IPS-15b (cell line): ENCODE results near the gene KRTAP5-5.

Source experiments
- H3K27me3 ChIP-seq: one replicate; pipeline ENCODE4 v1.6.1; 2013; ENCODE audit warnings: low read length; ENCODE audit not compliant: control insufficient read depth, insufficient read depth
- H3K36me3 ChIP-seq: one replicate; pipeline ENCODE4 v1.6.1; 2013; ENCODE audit warnings: low read length; ENCODE audit not compliant: control insufficient read depth, insufficient read depth
- H3K4me1 ChIP-seq: one replicate; pipeline ENCODE4 v1.6.1; 2013; ENCODE audit warnings: mild to moderate bottlenecking, low read length; ENCODE audit not compliant: control insufficient read depth, insufficient read depth
- H3K4me3 ChIP-seq: one replicate; pipeline ENCODE4 v1.5.1; 2013; ENCODE audit warnings: low read depth, low read length
- H3K9ac ChIP-seq: one replicate; pipeline ENCODE4 v1.6.1; 2013; ENCODE audit warnings: low read depth, mild to moderate bottlenecking, low read length
- H3K9me3 ChIP-seq: one replicate; pipeline ENCODE4 v1.6.1; 2013; ENCODE audit warnings: mild to moderate bottlenecking, low read length; ENCODE audit not compliant: control insufficient read depth, insufficient read depth

Gene KRTAP5-5

GRCh38 chr11:1636291-1636950, 6.8 kb downstream of the KRTAP5-5 start:
- Histone ChIP-seq H3K4me3 (no peak overlapping the region), H3K9me3 (no peaks in the 10 kb centered on the region), H3K36me3 (no peaks in the 10 kb centered on the region), H3K9ac (no peak overlapping the region), H3K27me3 (no peaks in the 10 kb centered on the region), H3K4me1 (no peaks in the 10 kb centered on the region)

- H3K27me3 ChIP-seq = no peaks in the 10 kb centered on the region
- H3K36me3 ChIP-seq = no peaks in the 10 kb centered on the region
- no peak overlapping the region for H3K4me3 ChIP-seq
Observed at GRCh38 chr11:1637628-1638027, 8.1 kb downstream of the KRTAP5-5 start.

GRCh38 chr11:1638344-1638743, 8.8 kb downstream of the KRTAP5-5 start:
- Histone ChIP-seq H3K36me3 (no peaks in the 10 kb centered on the region), H3K9me3 (no peaks in the 10 kb centered on the region)

More at GRCh38 chr11:1637628-1638027, 8.1 kb downstream of the KRTAP5-5 start:
- H3K9me3 ChIP-seq = no peaks in the 10 kb centered on the region
- H3K9ac ChIP-seq = no peak overlapping the region
- H3K4me1 ChIP-seq = no peaks in the 10 kb centered on the region

GRCh38 chr11:1639102-1639620, 9.6 kb downstream of the KRTAP5-5 start:
- Histone ChIP-seq H3K4me1 (no peaks in the 10 kb centered on the region), H3K9ac (no peak overlapping the region), H3K27me3 (no peaks in the 10 kb centered on the region), H3K4me3 (no peak overlapping the region), H3K36me3 (no peaks in the 10 kb centered on the region), H3K9me3 (no peaks in the 10 kb centered on the region)

More at GRCh38 chr11:1638344-1638743, 8.8 kb downstream of the KRTAP5-5 start:
- Histone ChIP-seq H3K4me3 (no peak overlapping the region), H3K9ac (no peak overlapping the region), H3K4me1 (no peaks in the 10 kb centered on the region), H3K27me3 (no peaks in the 10 kb centered on the region)

GRCh38 chr11:1639666-1640065, 10.1 kb downstream of the KRTAP5-5 start:
- H3K9me3 ChIP-seq = no peaks in the 10 kb centered on the region
- H3K9ac ChIP-seq = no peak overlapping the region
- no peaks in the 10 kb centered on the region for H3K36me3 ChIP-seq
- no peaks in the 10 kb centered on the region for H3K27me3 ChIP-seq
- no peaks in the 10 kb centered on the region for H3K4me1 ChIP-seq
- no peak overlapping the region for H3K4me3 ChIP-seq

- Histone ChIP-seq H3K36me3 (no peaks in the 10 kb centered on the region), H3K4me1 (no peaks in the 10 kb centered on the region), H3K9ac (no peak overlapping the region), H3K9me3 (no peaks in the 10 kb centered on the region), H3K27me3 (no peaks in the 10 kb centered on the region), H3K4me3 (no peak overlapping the region)
Observed at GRCh38 chr11:1640076-1640946, 10.7 kb downstream of the KRTAP5-5 start.

GRCh38 chr11:1641096-1641495, 11.5 kb downstream of the KRTAP5-5 start:
- Histone ChIP-seq H3K4me3 (no peak overlapping the region), H3K4me1 (no peaks in the 10 kb centered on the region), H3K36me3 (no peaks in the 10 kb centered on the region), H3K27me3 (no peaks in the 10 kb centered on the region), H3K9me3 (no peaks in the 10 kb centered on the region), H3K9ac (no peak overlapping the region)

- Histone ChIP-seq H3K27me3 (no peaks in the 10 kb centered on the region), H3K9ac (no peak overlapping the region), H3K4me3 (no peak overlapping the region), H3K36me3 (no peaks in the 10 kb centered on the region), H3K4me1 (no peaks in the 10 kb centered on the region), H3K9me3 (no peaks in the 10 kb centered on the region)
Observed at GRCh38 chr11:1642288-1643145, 12.9 kb downstream of the KRTAP5-5 start.

GRCh38 chr11:1643146-1643690, 13.6 kb downstream of the KRTAP5-5 start:
- Histone ChIP-seq H3K36me3 (no peaks in the 10 kb centered on the region), H3K27me3 (no peaks in the 10 kb centered on the region), H3K4me1 (no peaks in the 10 kb centered on the region), H3K9me3 (no peaks in the 10 kb centered on the region), H3K9ac (no peak overlapping the region), H3K4me3 (no peak overlapping the region)

GRCh38 chr11:1644601-1645356, 15.2 kb downstream of the KRTAP5-5 start:
- H3K27me3 ChIP-seq = no peaks in the 10 kb centered on the region

More at GRCh38 chr11:1644601-1645356, 15.2 kb downstream of the KRTAP5-5 start:
- no peak overlapping the region for H3K4me3 ChIP-seq
- H3K36me3 ChIP-seq = no peaks in the 10 kb centered on the region
- no peaks in the 10 kb centered on the region for H3K4me1 ChIP-seq
- no peak overlapping the region for H3K9ac ChIP-seq
- H3K9me3 ChIP-seq = no peaks in the 10 kb centered on the region
